Activated T-cell treated with anti-CD3 and anti-CD28 coated beads for 1 hour (primary cell): ENCODE data around the gene RPL28.
A peak's percentile ranks its signal among the peaks of the same experiment; 100 is the strongest.
"Not testable (repeated sequence)": the region's sequence is repeated elsewhere in the genome, so short reads cannot be mapped to it uniquely, and the experiment has no call there.

ENCODE experiments used
- DNase-seq: peaks from one replicate; pipeline ENCODE4 v3.0.0-alpha.2; 2020; ENCODE audit warnings: low read depth

RPL28 gene

GRCh38 chr19:55392820-55393761, 7.4 kb downstream of the RPL28 start:
- no peak for DNase-seq

DNA sequence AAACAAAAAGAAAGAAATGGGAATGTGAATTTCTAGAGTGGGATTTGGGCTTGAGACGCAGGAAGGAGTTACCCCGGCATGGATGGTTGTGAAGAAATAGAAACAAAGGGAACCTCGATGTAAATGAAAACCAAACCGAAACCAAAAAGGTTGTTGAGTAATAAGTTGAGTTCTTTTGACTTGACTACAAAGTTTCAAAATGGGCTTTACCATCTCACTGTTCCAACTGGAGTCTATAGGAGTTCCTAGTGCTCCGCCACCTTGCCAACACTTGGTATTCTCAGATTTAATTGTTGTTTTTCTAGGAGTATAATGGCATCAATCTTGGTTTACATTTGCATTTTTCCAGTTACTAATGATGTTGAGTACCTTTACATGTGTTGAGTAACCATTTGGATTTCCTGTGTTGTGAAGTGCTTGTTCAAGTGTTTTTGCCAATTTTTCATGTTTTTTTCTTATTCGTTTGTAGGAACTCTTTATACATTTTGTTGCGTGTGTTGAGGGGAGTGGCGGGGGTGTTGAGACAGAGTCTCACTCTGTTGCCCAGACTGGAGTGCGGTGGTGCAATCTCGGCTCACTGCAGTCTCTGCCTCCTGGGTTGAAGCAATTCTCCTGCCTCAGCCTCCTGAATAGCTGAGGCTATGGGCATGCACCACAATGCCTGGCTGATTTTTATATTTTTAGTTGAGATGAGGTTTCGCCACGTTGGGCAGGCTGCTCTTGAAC, 12.6 kb downstream of the RPL28 start:
- no peak for DNase-seq

GRCh38 chr19:55400281-55401087, 14.8 kb downstream of the RPL28 start:
- DNase-seq: no peak

- not testable (repeated sequence) for DNase-seq
Observed at GRCh38 chr19:55401390-55401789, 15.7 kb downstream of the RPL28 start.

DNA sequence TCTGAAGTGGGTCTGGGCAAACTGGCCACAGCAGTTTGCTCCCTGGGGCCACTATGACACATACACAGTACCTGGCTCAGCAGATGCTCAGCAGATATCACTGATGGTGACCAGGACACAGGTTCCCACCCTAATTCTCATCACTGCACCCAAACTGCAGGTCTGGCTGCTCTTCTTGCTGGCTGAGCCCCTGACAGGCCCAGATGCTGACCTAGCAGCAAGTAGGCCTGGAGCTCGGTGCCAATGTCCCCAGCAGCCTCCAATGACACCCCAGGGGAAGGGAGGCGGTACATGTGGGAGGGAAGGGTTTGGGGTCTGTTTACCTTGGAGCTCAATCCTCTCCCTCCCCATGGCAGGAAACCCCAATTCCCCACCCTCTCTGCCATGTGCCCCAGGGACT, 16.8 kb downstream of the RPL28 start:
- DNase-seq: no peak

DNA sequence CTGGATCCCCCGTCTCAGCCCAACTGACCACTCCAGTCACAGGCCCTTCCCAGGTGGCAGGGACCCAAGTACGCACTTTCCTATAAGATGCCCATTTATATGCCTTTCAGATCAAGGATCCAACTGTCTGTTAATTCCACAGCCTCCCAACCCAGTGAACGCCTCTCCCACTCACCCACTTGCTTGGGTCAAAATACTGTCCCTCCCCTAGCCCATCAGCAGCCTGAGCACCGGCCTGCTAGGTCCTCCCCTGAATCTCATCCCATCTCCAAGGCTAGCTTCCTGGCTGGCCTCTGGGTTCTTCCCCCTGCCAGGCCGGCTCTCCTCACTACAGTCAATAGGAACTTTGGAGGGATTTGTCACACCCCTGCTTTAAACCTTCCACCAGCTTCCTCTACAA, 19.9 kb downstream of the RPL28 start:
- no peak for DNase-seq

GRCh38 chr19:55406091-55406825, 20.5 kb downstream of the RPL28 start:
- no peak for DNase-seq

- peak; percentile 17 for DNase-seq
Observed at GRCh38 chr19:55406826-55407549, 21.3 kb downstream of the RPL28 start.

DNA sequence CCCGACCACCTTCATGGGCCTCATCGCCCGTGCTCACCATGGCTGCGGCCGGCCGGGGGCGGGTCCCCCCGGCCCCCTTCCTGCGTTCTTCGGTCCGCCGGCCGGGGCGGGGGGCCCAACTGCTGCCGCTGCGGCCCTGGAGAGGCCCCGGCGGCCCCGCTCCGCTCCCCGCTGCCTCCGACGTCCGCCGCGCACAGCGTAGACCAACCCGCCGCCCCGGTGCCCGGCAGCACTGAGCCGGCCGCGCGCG, 21.7 kb downstream of the RPL28 start, which contains the start of gene UBE2S:
TSS of gene UBE2S (minus strand) at position 239 of the 250 bp plus-strand sequence. CDS start at position 40, 199 bp downstream.
- not testable (repeated sequence) for DNase-seq

DNA sequence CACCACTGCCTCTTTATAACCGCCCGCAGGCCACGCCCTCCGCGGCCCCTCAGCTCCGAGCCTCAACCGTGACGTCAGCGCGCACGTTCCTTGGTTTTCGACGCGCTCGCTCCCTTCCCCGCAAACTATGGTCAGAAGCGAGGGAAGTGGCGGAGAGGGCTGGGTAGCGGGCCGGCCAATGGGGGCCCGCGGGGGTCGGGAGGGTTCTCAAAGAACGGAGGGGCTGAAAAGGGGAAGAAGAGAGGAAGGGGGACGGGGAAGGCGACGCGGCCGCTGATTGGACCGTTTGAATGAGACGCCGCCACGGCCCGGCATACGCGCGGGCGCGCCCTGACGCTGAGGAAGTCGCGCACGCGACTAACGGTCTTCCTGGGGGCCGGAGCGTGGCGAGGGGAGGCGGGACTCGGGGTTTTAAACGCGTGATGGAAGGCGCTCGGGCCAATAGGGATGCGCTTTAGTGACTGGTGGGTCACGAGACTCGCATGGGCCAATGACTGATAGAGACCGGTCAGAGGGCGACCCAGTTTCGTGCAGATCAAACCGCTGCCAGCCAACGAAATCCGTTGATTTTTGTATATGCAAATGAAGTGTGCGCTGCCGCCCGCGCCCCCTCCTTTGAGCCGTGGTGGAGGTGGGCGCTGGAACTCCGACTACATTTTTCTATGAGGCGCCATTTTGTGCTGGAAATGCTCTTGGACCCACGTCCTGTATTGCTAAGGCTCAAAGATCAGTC, 22.2 kb downstream of the RPL28 start:
- DNase-seq: peak; percentile 93

- no peak for DNase-seq
Observed at GRCh38 chr19:55408533-55408872, 22.8 kb downstream of the RPL28 start.

- not testable (repeated sequence) for DNase-seq
Observed at GRCh38 chr19:55409179-55409578, 23.4 kb downstream of the RPL28 start.

DNA sequence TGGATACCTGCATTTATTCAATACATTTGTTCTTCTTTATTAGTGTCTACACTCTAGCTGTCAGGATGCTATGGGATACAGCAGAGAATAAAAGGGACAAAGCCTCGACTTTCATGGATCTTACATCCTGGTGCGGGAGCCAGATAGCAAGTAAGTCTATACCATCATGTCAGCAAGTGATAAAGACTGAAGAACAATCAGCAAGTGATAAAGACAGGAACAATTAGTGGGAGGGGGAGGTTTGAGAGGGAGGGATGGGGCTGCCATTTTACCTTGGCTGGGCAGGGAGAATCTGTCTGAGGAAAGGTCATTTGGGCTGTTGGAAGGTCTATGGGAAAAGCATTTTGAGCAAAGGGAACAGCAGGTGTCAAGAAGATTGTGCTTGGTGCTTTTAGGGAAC, 24.4 kb downstream of the RPL28 start:
- DNase-seq: no peak

DNA sequence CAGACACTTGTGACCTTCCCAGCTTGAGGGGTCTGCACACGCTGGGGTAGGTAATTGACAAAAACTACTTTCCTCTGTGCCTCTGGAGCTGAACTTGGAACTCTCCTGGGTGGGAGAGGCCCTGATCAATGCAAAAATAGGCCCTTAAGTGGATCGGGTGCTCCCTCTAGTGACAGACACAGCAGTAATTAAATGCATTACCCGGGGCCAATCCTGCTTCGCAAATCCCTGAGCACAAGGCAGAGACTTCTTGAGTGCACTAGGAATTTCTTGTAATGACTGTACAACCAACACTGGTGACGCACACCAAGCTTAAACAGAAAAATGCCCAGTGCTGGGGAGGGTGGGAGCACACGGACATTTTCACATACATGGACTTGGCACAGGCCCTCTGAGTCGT, 32.5 kb downstream of the RPL28 start:
- DNase-seq: peak; percentile 34

GRCh38 chr19:55419103-55419502, 33.4 kb downstream of the RPL28 start:
- DNase-seq: no peak

DNA sequence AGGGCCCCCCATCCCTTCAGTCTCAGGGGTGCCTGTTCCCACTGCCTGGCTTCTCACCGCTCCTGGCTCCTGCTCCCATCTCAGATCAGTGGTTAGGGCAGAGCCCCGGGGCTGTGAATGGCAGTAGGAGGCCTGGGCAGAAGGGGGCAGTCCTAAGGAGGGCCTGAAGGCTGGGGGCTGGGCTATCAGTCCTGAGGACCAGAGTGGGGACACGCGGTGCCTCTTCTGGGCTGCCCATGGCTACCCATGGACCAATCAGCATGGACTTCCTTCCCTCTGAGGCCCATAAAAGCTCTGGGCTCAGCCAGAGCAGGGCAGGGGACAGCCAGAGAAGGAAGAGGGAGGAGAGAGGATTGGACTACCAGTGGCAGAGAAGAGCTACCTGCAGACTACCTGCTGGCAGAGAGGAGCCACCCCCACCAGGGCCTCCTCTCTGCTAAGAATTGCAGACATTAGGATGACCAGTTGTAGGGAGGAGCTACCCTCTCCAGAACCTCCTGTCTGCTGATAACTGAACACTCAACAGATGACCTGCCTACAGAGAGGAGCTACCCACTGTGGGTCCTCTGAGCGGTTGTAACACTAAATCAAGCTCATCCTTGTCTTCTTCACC, 34.0 kb downstream of the RPL28 start:
- no peak for DNase-seq

DNA sequence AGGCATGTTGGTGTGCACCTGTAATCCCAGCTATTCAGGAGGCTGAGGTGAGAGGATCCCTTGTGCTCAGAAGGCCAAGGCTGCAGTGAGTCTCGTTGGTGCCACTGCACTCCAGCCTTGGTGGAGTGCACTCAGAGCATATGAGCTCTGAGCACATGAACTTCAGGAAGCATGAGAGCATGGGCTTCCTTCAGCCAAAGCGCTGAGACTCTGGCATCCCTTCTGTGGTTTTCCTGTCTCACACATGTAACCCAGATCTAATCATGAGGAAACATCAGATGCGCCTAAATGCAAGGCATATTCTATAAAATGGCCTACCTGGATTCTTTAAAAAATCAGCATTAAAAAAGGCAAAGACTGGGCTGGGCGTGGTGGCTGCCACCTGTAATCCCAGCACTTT, 35.5 kb downstream of the RPL28 start:
- not testable (repeated sequence) for DNase-seq

DNA sequence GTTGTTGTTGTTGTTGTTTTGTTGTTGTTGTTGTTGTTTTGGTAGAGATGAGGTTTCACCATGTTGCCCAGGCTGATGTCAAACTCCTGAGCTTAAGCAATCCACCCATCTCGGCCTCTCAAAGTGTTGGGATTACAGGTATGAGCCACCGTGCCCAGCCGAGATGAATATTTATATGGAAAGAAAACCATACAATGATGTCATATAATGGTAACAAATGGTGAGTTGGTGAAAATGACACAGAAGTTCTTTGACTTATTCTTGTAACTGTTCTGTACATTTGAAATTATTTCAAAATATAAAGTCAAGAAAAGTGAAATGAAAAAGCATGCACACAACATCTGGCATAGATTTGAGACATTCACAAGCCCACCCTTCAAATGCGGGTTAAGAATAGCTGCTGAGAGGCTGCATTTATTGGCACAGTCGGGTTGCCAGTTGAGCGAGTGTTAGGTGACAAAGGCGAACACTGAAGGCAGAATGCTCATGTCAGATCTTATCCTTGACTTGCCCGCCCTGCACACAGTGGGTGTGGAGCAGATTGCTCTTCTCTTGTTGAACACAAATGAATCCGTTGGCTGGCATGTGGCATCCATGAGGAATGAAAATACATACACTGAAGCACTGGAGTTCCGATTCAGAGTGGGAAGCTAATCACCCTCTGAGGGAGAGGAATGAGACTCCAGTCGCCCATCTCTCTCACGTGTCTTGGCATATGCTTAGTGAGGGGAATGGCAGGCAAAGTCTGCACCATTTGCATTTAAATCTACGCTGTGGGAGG, 37.7 kb downstream of the RPL28 start:
- no peak for DNase-seq

DNA sequence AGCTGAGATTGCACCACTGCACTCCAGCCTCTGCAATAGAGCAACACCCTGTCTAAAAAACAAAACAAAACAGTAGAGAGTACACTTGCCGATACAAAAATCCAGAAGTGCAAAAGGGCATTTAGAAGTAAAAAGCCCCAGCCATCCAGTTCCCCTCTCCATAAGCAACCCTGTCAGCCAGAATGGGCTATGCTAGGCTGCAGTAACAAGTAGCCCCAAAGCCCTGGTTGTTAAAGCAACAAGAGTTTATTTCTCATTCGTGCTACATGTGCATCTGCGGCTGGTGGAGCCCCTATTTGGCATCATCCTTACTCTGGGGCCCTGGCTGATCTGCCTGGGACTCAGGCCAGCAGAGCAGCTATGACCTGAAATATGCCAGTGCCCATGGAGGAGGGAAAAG, 38.8 kb downstream of the RPL28 start:
- DNase-seq: no peak
